Hepatocyte (in vitro differentiated cells): ENCODE data around the gene FAM3C.

Experiments used
- EZH2 ChIP-seq: fragments of 200-600 bp; sonication (generic); IDR thresholded peaks from 2 replicates; pipeline ENCODE4 v1.6.1; 2016; ENCODE audit warnings: antibody characterized with exemption, mild to moderate bottlenecking, borderline replicate concordance
- EZH2phosphoT487 ChIP-seq: fragments of 200-600 bp; sonication (generic); IDR thresholded peaks from one replicate; pipeline ENCODE4 v1.6.1; 2018; ENCODE audit warnings: antibody characterized with exemption, mild to moderate bottlenecking, low read depth, moderate library complexity; ENCODE audit not compliant: unreplicated experiment, severe bottlenecking
- TF ChIP-seq, protein P1 (sequence below): fragments of 200-600 bp; sonication (generic); IDR thresholded peaks from 2 replicates; pipeline ENCODE4 v1.5.1; 2016; ENCODE audit warnings: antibody characterized with exemption, mild to moderate bottlenecking; ENCODE audit not compliant: poor library complexity

DNA sequence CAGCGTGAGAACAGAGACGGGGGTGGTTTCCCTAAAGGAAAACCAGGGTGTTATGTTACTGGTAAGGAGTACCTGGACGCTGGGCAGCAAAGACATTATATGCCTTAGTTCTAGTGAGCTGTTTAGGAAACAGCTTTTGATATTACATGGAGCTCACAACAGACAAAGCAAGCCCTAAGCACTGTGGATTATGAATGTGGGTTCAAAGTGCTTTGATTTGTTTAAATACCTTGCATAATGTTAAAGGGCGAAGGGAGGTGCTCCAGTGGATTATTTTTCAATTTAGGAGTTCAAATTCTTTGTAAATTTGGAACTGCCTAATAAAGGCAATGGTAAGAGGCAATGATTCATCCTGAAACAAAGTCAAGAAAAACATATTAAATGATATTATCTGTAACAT lies 53.5 kb downstream of the FAM3C start:
- TF ChIP-seq, protein P1, sequence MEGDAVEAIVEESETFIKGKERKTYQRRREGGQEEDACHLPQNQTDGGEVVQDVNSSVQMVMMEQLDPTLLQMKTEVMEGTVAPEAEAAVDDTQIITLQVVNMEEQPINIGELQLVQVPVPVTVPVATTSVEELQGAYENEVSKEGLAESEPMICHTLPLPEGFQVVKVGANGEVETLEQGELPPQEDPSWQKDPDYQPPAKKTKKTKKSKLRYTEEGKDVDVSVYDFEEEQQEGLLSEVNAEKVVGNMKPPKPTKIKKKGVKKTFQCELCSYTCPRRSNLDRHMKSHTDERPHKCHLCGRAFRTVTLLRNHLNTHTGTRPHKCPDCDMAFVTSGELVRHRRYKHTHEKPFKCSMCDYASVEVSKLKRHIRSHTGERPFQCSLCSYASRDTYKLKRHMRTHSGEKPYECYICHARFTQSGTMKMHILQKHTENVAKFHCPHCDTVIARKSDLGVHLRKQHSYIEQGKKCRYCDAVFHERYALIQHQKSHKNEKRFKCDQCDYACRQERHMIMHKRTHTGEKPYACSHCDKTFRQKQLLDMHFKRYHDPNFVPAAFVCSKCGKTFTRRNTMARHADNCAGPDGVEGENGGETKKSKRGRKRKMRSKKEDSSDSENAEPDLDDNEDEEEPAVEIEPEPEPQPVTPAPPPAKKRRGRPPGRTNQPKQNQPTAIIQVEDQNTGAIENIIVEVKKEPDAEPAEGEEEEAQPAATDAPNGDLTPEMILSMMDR: no peak
- TF ChIP-seq EZH2 (no peak), EZH2phosphoT487 (no peak)
